A549 (cell line): Measurements from ENCODE around the gene NUAK2. TPM values are rescaled to one million over a fixed set of nuclear protein-coding genes. Genes with fewer than 3 reads are reported as not detected.

ENCODE experiments used
- ATAC-seq, 2 experiments: fragments of 200-7000 bp in 1 of 2; fragments of >200 bp in 1 of 2; cut with Nextera tagmentation in 1 of 2; cut with Tn5 transposase in 1 of 2; 3 replicates each; pipeline versions ENCODE4 v1.8.0 to v1.9.1; 2018 to 2020; ENCODE audit warnings: mild to moderate bottlenecking in 1 of 2, moderate library complexity in 1 of 2
- CTCF ChIA-PET: fragments of 300-600 bp; sonication (Branson Sonifier 250); formaldehyde crosslinking; extraction: SDS; loops from one replicate; lab custom pipeline; 2021; ENCODE audit warnings: antibody characterized with exemption, inconsistent platforms; lab: Yijun Ruan, JAX
- POLR2A ChIA-PET: fragments of 350-600 bp; formaldehyde crosslinking; extraction: SDS; loops from one replicate; lab custom pipeline; 2021; ENCODE audit warnings: antibody characterized with exemption, inconsistent platforms; lab: Yijun Ruan, JAX
- DNase-seq, 2 experiments: peaks; one replicate each; pipeline versions ENCODE4 v3.0.0 to v3.0.0-alpha.2; 2011 to 2016; ENCODE audit warnings: low read depth in 1 of 2, low spot score in 1 of 2
- FAIRE-seq: peaks from 2 replicates; lab custom pipeline; 2011; peaks lifted over from hg19 to GRCh38; lab: Jason Lieb, UNC
- H3K27ac ChIP-seq, 2 experiments: fragments of >200 bp; sonication (Bioruptor Twin); formaldehyde crosslinking; 3 replicates each; pipeline ENCODE4 v1.5.1; 2016 to 2017
- H3K4me1 ChIP-seq: fragments of >200 bp; sonication (Bioruptor Twin); formaldehyde crosslinking; 3 replicates; pipeline ENCODE4 v1.6.1; 2016
- H3K4me2 ChIP-seq: fragments of >200 bp; sonication (Bioruptor Twin); formaldehyde crosslinking; 3 replicates; pipeline ENCODE4 v1.6.1; 2016
- H3K4me3 ChIP-seq: fragments of >200 bp; sonication (Bioruptor Twin); formaldehyde crosslinking; 3 replicates; pipeline ENCODE4 v1.5.1; 2016
- H3K9me3 ChIP-seq: fragments of >200 bp; sonication (Bioruptor Twin); formaldehyde crosslinking; 3 replicates; pipeline ENCODE4 v1.6.1; 2016
- CBX2 ChIP-seq: fragments of 200-600 bp; sonication (generic); IDR thresholded peaks from 2 replicates; pipeline ENCODE4 v1.6.1; 2016; ENCODE audit warnings: low read depth, mild to moderate bottlenecking, borderline replicate concordance
- CBX8 ChIP-seq: fragments of 200-600 bp; sonication (generic); IDR thresholded peaks from 2 replicates; pipeline ENCODE4 v1.6.1; 2016
- CEBPB ChIP-seq, 2 experiments: fragments of >200 bp in 1 of 2; sonication (Bioruptor Twin) in 1 of 2; formaldehyde crosslinking in 1 of 2; IDR thresholded peaks; 2 replicates each; pipeline ENCODE4 v1.6.1; 2012 to 2016
- HOXB13 ChIP-seq: fragments of 250-450 bp; sonication (Bioruptor Pico); IDR thresholded peaks from 2 replicates; pipeline ENCODE4 v1.5.0; 2020; ENCODE audit warnings: low read depth, mild to moderate bottlenecking, moderate library complexity
- HOXB5 ChIP-seq: fragments of 250-450 bp; sonication (Bioruptor Pico); IDR thresholded peaks from 2 replicates; pipeline ENCODE4 v1.5.0; 2020; ENCODE audit warnings: mild to moderate bottlenecking, moderate library complexity
- JUNB ChIP-seq: fragments of >200 bp; sonication (Bioruptor Twin); formaldehyde crosslinking; IDR thresholded peaks from 2 replicates; pipeline ENCODE4 v1.6.1; 2016
- KDM1A ChIP-seq: fragments of 200-600 bp; sonication (generic); IDR thresholded peaks from 2 replicates; pipeline ENCODE4 v1.6.1; 2016; ENCODE audit warnings: low read depth, mild to moderate bottlenecking
- MAFK ChIP-seq: fragments of 450-650 bp; IDR thresholded peaks from 2 replicates; pipeline ENCODE4 v1.6.1; 2014; ENCODE audit not compliant: partially characterized antibody
- MAX ChIP-seq: IDR thresholded peaks from 2 replicates; pipeline ENCODE4 v1.6.1; 2012
- NFE2L2 ChIP-seq: fragments of 150-350 bp; conservative IDR thresholded peaks from 2 replicates; pipeline ENCODE4 v1.6.1; 2014; ENCODE audit warnings: low read length
- POLR2A ChIP-seq: IDR thresholded peaks from 2 replicates; pipeline ENCODE4 v1.6.1; 2012; ENCODE audit warnings: mild to moderate bottlenecking, low read length
- RAD21 ChIP-seq, 2 experiments: fragments of >200 bp in 1 of 2; sonication (Bioruptor Twin) in 1 of 2; formaldehyde crosslinking in 1 of 2; IDR thresholded peaks in 1 of 2; conservative IDR thresholded peaks in 1 of 2; 2 replicates in 1 of 2; 3 replicates in 1 of 2; pipeline ENCODE4 v1.6.1; 2012 to 2018; ENCODE audit warnings: inconsistent platforms in 1 of 2
- RFX5 ChIP-seq: fragments of 450-650 bp; IDR thresholded peaks from 2 replicates; pipeline ENCODE4 v1.7.1; 2014; ENCODE audit warnings: antibody characterized with exemption, mild to moderate bottlenecking, moderate library complexity
- RNF2 ChIP-seq: fragments of 200-600 bp; sonication (generic); IDR thresholded peaks from 2 replicates; pipeline ENCODE4 v1.6.1; 2016; ENCODE audit warnings: low read depth, mild to moderate bottlenecking, antibody characterized with exemption, moderate library complexity, borderline replicate concordance
- SMC3 ChIP-seq: fragments of >200 bp; sonication (Bioruptor Twin); formaldehyde crosslinking; IDR thresholded peaks from 3 replicates; pipeline ENCODE4 v1.6.1; 2018; ENCODE audit warnings: inconsistent platforms
- SREBF2 ChIP-seq: fragments of 450-650 bp; IDR thresholded peaks from 2 replicates; pipeline ENCODE4 v1.6.1; 2014; ENCODE audit warnings: mild to moderate bottlenecking, moderate library complexity
- TFCP2L1 ChIP-seq: fragments of 250-450 bp; sonication (Bioruptor Pico); IDR thresholded peaks from 2 replicates; pipeline ENCODE4 v1.5.0; 2021; ENCODE audit warnings: mild to moderate bottlenecking
- TP53 ChIP-seq: fragments of 250-450 bp; sonication (Bioruptor Pico); IDR thresholded peaks from 2 replicates; pipeline ENCODE4 v1.5.0; 2021; ENCODE audit warnings: mild to moderate bottlenecking, moderate library complexity
- ZNF302 ChIP-seq: fragments of 250-450 bp; sonication (Bioruptor Pico); IDR thresholded peaks from 2 replicates; pipeline ENCODE4 v1.9.0; 2021; ENCODE audit warnings: inconsistent platforms, mild to moderate bottlenecking, moderate library complexity
- WGBS: methylation state at CpG from one replicate; pipeline ENCODE4 v1.1.6; 2017; ENCODE audit errors: missing lambda C conversion rate; 5-methylcytosine and 5-hydroxymethylcytosine counted together
- polyA plus RNA-seq, 4 experiments: library from polyadenylated mRNA; depleted of rRNA in 3 of 4; stranded (reverse); fragments of >200 nt; fragmentation: RNase III in 1 of 4; extraction: RNeasy Plus Mini Kit Qiagen cat#74134 plus additional on column Dnase treatment in 1 of 4; gene quantifications; 2 replicates in 3 of 4; 3 replicates in 1 of 4; pipeline ENCODE4 v1.2.3, GENCODE V29; 2011 to 2017
- TF ChIP-seq, protein P1 (sequence below): IDR thresholded peaks from 2 replicates; pipeline ENCODE4 v1.6.1; 2012
- TF ChIP-seq, protein P2 (sequence below): fragments of >200 bp; sonication (Bioruptor Twin); formaldehyde crosslinking; IDR thresholded peaks from 3 replicates; pipeline ENCODE4 v1.6.1; 2016
- TF ChIP-seq, protein P3 (sequence below): fragments of 250-450 bp; sonication (Bioruptor Pico); IDR thresholded peaks from 2 replicates; pipeline ENCODE4 v1.5.0; 2021; ENCODE audit warnings: mild to moderate bottlenecking, moderate library complexity, borderline replicate concordance
- TF ChIP-seq, protein P4 (sequence below): fragments of 450-650 bp; IDR thresholded peaks from 2 replicates; pipeline ENCODE4 v1.6.1; 2014; ENCODE audit warnings: antibody characterized with exemption

Gene NUAK2
- polyA plus RNA-seq, 2 of the 4 experiments (the other 2 are of a cell fraction), result 29.7 to 37.8 TPM

- 70% methylated on average over 6 of the region's 6 CpGs for WGBS
Measured at GRCh38 chr1:205353612-205354011, 32.1 kb upstream of the NUAK2 start.

DNA sequence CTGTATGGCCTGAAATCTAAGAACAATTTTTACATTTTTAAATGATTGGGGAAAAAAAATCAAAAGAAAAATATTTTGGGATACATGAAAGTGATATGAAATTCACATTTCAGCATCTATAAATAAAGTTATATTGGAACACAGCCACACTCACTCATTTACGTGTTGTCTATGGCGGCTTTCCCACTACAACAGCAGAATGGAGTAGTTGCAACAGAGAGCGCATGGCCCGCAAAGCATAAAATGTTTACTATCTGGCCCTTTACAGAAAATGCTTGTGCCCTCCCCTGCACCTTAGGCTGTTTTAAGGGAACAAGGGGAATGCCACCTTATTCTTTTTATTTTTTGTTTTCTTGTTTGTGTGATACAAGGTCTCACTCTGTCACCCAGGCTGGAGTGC lies 31.6 kb upstream of the NUAK2 start:
- TF ChIP-seq ZNF302 (no peak), RFX5 (no peak), HOXB13 (CRISPR knock-in tag) (no peak)
- TF ChIP-seq, protein P1, sequence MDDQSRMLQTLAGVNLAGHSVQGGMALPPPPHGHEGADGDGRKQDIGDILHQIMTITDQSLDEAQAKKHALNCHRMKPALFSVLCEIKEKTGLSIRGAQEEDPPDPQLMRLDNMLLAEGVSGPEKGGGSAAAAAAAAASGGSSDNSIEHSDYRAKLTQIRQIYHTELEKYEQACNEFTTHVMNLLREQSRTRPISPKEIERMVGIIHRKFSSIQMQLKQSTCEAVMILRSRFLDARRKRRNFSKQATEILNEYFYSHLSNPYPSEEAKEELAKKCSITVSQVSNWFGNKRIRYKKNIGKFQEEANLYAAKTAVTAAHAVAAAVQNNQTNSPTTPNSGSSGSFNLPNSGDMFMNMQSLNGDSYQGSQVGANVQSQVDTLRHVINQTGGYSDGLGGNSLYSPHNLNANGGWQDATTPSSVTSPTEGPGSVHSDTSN, result no peak
- TF ChIP-seq, protein P2, sequence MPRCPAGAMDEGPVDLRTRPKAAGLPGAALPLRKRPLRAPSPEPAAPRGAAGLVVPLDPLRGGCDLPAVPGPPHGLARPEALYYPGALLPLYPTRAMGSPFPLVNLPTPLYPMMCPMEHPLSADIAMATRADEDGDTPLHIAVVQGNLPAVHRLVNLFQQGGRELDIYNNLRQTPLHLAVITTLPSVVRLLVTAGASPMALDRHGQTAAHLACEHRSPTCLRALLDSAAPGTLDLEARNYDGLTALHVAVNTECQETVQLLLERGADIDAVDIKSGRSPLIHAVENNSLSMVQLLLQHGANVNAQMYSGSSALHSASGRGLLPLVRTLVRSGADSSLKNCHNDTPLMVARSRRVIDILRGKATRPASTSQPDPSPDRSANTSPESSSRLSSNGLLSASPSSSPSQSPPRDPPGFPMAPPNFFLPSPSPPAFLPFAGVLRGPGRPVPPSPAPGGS, result no peak
- ChIA-PET POLR2A (no interaction called here), CTCF (interaction anchor here (0.9 to 67.1 kb wide), 31 partner anchors 7 to 334 kb away, joined by 3 to 3627 read pairs (median 10); partner anchors contain the start of genes BLACAT1, NUAK2 and TMCC2)

More at GRCh38 chr1:205353612-205354011, 32.1 kb upstream of the NUAK2 start:
- Histone ChIP-seq H3K27ac (no peak overlapping the region), H3K4me1 (peaks cover 25% of the 10 kb centered on the region), H3K9me3 (no peaks in the 10 kb centered on the region), H3K4me3 (no peak overlapping the region), H3K4me2 (no peak overlapping the region)
- FAIRE-seq (no peak), DNase-seq (no peak), ATAC-seq (no peak)
- CTCF ChIA-PET, result interaction anchor here (0.6 to 67.1 kb wide), 58 partner anchors 8 to 426 kb away, joined by 3 to 3627 read pairs (median 6); partner anchors contain the start of genes BLACAT1, LEMD1 and NUAK2
- TF ChIP-seq POLR2A (no peak), NFE2L2 (no peak), TFCP2L1 (CRISPR knock-in tag) (no peak), SMC3 (no peak), CEBPB (IDR thresholded peaks at IDR 0.05) (no peak), HOXB5 (CRISPR knock-in tag) (no peak), TP53 (CRISPR knock-in tag) (no peak), CBX8 (no peak), SREBF2 (no peak), RNF2 (no peak), JUNB (no peak), KDM1A (no peak), MAX (no peak), CBX2 (no peak), MAFK (no peak), RAD21 (conservative IDR thresholded peaks at IDR 0.05 in 1 of 2, IDR thresholded peaks at IDR 0.05 in 1 of 2) (no peak)
- TF ChIP-seq, protein P3, sequence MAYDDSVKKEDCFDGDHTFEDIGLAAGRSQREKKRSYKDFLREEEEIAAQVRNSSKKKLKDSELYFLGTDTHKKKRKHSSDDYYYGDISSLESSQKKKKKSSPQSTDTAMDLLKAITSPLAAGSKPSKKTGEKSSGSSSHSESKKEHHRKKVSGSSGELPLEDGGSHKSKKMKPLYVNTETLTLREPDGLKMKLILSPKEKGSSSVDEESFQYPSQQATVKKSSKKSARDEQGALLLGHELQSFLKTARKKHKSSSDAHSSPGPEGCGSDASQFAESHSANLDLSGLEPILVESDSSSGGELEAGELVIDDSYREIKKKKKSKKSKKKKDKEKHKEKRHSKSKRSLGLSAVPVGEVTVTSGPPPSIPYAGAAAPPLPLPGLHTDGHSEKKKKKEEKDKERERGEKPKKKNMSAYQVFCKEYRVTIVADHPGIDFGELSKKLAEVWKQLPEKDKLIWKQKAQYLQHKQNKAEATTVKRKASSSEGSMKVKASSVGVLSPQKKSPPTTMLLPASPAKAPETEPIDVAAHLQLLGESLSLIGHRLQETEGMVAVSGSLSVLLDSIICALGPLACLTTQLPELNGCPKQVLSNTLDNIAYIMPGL, result no peak
- TF ChIP-seq, protein P1, result no peak
- TF ChIP-seq, protein P4, sequence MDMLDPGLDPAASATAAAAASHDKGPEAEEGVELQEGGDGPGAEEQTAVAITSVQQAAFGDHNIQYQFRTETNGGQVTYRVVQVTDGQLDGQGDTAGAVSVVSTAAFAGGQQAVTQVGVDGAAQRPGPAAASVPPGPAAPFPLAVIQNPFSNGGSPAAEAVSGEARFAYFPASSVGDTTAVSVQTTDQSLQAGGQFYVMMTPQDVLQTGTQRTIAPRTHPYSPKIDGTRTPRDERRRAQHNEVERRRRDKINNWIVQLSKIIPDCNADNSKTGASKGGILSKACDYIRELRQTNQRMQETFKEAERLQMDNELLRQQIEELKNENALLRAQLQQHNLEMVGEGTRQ, result no peak
- TF ChIP-seq, protein P2, result no peak
- POLR2A ChIA-PET, result interaction anchor here (1.6 kb wide), 1 partner anchor 77 kb away, joined by 3 read pairs; no protein-coding TSS in a partner anchor

More for the DNA sequence above, 31.6 kb upstream of the NUAK2 start:
- Histone ChIP-seq H3K4me2 (no peak overlapping the region), H3K27ac (no peak overlapping the region), H3K9me3 (no peaks in the 10 kb centered on the region), H3K4me1 (peaks cover 25% of the 10 kb centered on the region), H3K4me3 (no peak overlapping the region)
- ATAC-seq (no peak), FAIRE-seq (no peak), DNase-seq (no peak)
- whole genome bisulfite sequencing, result 93% methylated on average over 4 of the region's 4 CpGs
